DOHH2 (cell line): ENCODE measurements around the gene RAB40C.
A peak's percentile ranks its signal among the peaks of the same experiment; 100 is the strongest.

Source experiments
- H3F3A ChIP-seq: fragments of 200-600 bp; sonication (generic), shearing (Covaris generic); 2 replicates; pipeline ENCODE4 v1.6.0; 2016; ENCODE audit warnings: antibody characterized with exemption, mild to moderate bottlenecking; ENCODE audit not compliant: control insufficient read depth, insufficient read depth
- H3K27ac ChIP-seq: fragments of 200-600 bp; sonication (generic); 2 replicates; pipeline ENCODE4 v1.5.1; 2014; ENCODE audit warnings: low read depth, mild to moderate bottlenecking, low read length, moderate library complexity
- H3K27me3 ChIP-seq: fragments of 200-600 bp; sonication (generic); 2 replicates; pipeline ENCODE4 v1.6.1; 2014; ENCODE audit warnings: mild to moderate bottlenecking, low read length, mixed read lengths; ENCODE audit not compliant: control insufficient read depth
- H3K36me3 ChIP-seq: fragments of 200-600 bp; sonication (generic); 2 replicates; pipeline ENCODE4 v1.6.1; 2014; ENCODE audit warnings: mild to moderate bottlenecking, low read length, moderate library complexity, mixed read lengths; ENCODE audit not compliant: control insufficient read depth
- H3K4me1 ChIP-seq: fragments of 200-600 bp; sonication (generic); 2 replicates; pipeline ENCODE4 v1.6.1; 2014; ENCODE audit warnings: mild to moderate bottlenecking, low read length, mixed read lengths; ENCODE audit not compliant: control insufficient read depth
- H3K4me2 ChIP-seq: fragments of 200-600 bp; sonication (generic); 2 replicates; pipeline ENCODE4 v1.6.0; 2014; ENCODE audit warnings: mild to moderate bottlenecking, low read length, moderate library complexity
- H3K4me3 ChIP-seq: fragments of 200-600 bp; sonication (generic); 2 replicates; pipeline ENCODE4 v1.5.1; 2014; ENCODE audit warnings: mild to moderate bottlenecking, low read length, mixed read lengths
- H3K79me2 ChIP-seq: fragments of 200-600 bp; sonication (generic); 2 replicates; pipeline ENCODE4 v1.6.1; 2014; ENCODE audit warnings: mild to moderate bottlenecking, low read length, mixed read lengths; ENCODE audit not compliant: control insufficient read depth
- H3K9me2 ChIP-seq: fragments of 200-600 bp; sonication (generic); replicated peaks from 2 replicates; pipeline ENCODE4 v1.6.1; 2014; ENCODE audit warnings: mild to moderate bottlenecking, low read length, mixed read lengths; ENCODE audit not compliant: control insufficient read depth
- H3K9me3 ChIP-seq: fragments of 200-600 bp; sonication (generic); 2 replicates; pipeline ENCODE4 v1.6.1; 2014; ENCODE audit warnings: antibody characterized with exemption, low read length, mixed read lengths; ENCODE audit not compliant: control insufficient read depth, insufficient read depth
- H4K20me1 ChIP-seq: fragments of 200-600 bp; sonication (generic); 2 replicates; pipeline ENCODE4 v1.6.0; 2014; ENCODE audit warnings: low read depth, mild to moderate bottlenecking, antibody characterized with exemption, low read length, moderate library complexity; ENCODE audit not compliant: control insufficient read depth, insufficient read depth
- CTCF ChIP-seq: fragments of 200-600 bp; sonication (generic); IDR thresholded peaks from one replicate; pipeline ENCODE4 v1.5.1; 2014; ENCODE audit warnings: antibody characterized with exemption, mild to moderate bottlenecking, low read depth, low read length; ENCODE audit not compliant: poor library complexity, severe bottlenecking
- EZH2phosphoT487 ChIP-seq: fragments of 200-600 bp; sonication (generic); IDR thresholded peaks from 2 replicates; pipeline ENCODE4 v1.6.1; 2017; ENCODE audit warnings: borderline replicate concordance, mild to moderate bottlenecking, antibody characterized with exemption, low read length, moderate library complexity, mixed read lengths

RAB40C gene

GRCh38 chr16:673399-673991 is 83.6 kb downstream of the RAB40C start:
- TF ChIP-seq EZH2phosphoT487 (no peak), CTCF (no peak)

GRCh38 chr16:674214-674881 is 84.5 kb downstream of the RAB40C start:
- no peaks in the 10 kb centered on the region for H3K9me2 ChIP-seq
- H3K79me2 ChIP-seq, result peaks cover 8% of the 10 kb centered on the region
- H3K9me3 ChIP-seq, result no peaks in the 10 kb centered on the region
- H3K36me3 ChIP-seq, result peaks cover 48% of the 10 kb centered on the region
- TF ChIP-seq EZH2phosphoT487 (no peak), CTCF (no peak)
- peaks cover 3% of the 10 kb centered on the region; the same call in 1 of the 2 replicates for H3K27me3 ChIP-seq
- H3K27ac ChIP-seq, result no peak overlapping the region
- no peak overlapping the region for H3K4me3 ChIP-seq
- peaks cover 5% of the 10 kb centered on the region; the same call in 1 of the 2 replicates for H4K20me1 ChIP-seq
- no peaks in the 10 kb centered on the region; the same call in 1 of the 2 replicates for H3F3A ChIP-seq
- H3K4me1 ChIP-seq, result peaks cover 17% of the 10 kb centered on the region
- no peak overlapping the region for H3K4me2 ChIP-seq

More at GRCh38 chr16:673399-673991, 83.6 kb downstream of the RAB40C start:
- Histone ChIP-seq H3K9me2 (no peaks in the 10 kb centered on the region), H3K4me1 (peaks cover 16% of the 10 kb centered on the region), H3K9me3 (no peaks in the 10 kb centered on the region), H3F3A (no peaks in the 10 kb centered on the region), H3K27me3 (peaks cover 3% of the 10 kb centered on the region; the same call in 1 of the 2 replicates), H4K20me1 (peaks cover 5% of the 10 kb centered on the region; the same call in 1 of the 2 replicates), H3K36me3 (peaks cover 56% of the 10 kb centered on the region), H3K79me2 (peaks cover 17% of the 10 kb centered on the region), H3K4me2 (no peak overlapping the region), H3K27ac (no peak overlapping the region), H3K4me3 (no peak overlapping the region)

GRCh38 chr16:674968-675883 is 85.4 kb downstream of the RAB40C start, which contains the start of gene RHBDL1:
RHBDL1 (plus strand) TSS chr16:675671; CDS start chr16:675791, 120 bp downstream.
- Histone ChIP-seq H3K36me3 (peaks cover 39% of the 10 kb centered on the region), H3K27ac (no peak within 1 kb of the TSS), H3K79me2 (no peaks in the 10 kb centered on the region), H3K4me3 (no peak within 1 kb of the TSS), H3K27me3 (peaks cover 3% of the 10 kb centered on the region; the same call in 1 of the 2 replicates), H3K4me1 (peaks cover 18% of the 10 kb centered on the region), H3K9me2 (no peaks in the 10 kb centered on the region), H3F3A (no peaks in the 10 kb centered on the region; the same call in 1 of the 2 replicates), H3K9me3 (no peaks in the 10 kb centered on the region), H4K20me1 (peaks cover 5% of the 10 kb centered on the region; the same call in 1 of the 2 replicates), H3K4me2 (peak within 1 kb of the TSS; percentile 12; the same call in 1 of the 2 replicates)
- TF ChIP-seq EZH2phosphoT487 (no peak), CTCF (no peak)
